Measurements from ENCODE around the gene MRAS.

The MRAS gene

GRCh38 chr3:138442433-138442832, 94.1 kb downstream of the MRAS start:
- no peak overlapping the region for H3K4me3 Mint-ChIP-seq
- peaks cover 25% of the 10 kb centered on the region for H3K27me3 Mint-ChIP-seq (ENCODE audit: low read depth, poor library complexity)
- DNase-seq: peak; percentile 16
- H3K36me3 Mint-ChIP-seq (ENCODE audit: low read depth): no peaks in the 10 kb centered on the region
- no peak overlapping the region for H3K27ac Mint-ChIP-seq
- TF ChIP-seq CTCF (IDR thresholded peaks at IDR 0.05): no peak
- peaks cover 23% of the 10 kb centered on the region for H3K4me1 Mint-ChIP-seq
- no peaks in the 10 kb centered on the region for H3K9me3 Mint-ChIP-seq

- no peak for TF ChIP-seq CTCF (IDR thresholded peaks at IDR 0.05)
- DNase-seq: no peak
- H3K36me3 Mint-ChIP-seq (ENCODE audit: low read depth): no peaks in the 10 kb centered on the region
- peaks cover 23% of the 10 kb centered on the region for H3K4me1 Mint-ChIP-seq
- H3K27ac Mint-ChIP-seq: peak overlapping the region; percentile 2
- H3K27me3 Mint-ChIP-seq (ENCODE audit: low read depth, poor library complexity): peaks cover 21% of the 10 kb centered on the region
- no peak overlapping the region for H3K4me3 Mint-ChIP-seq
- no peaks in the 10 kb centered on the region for H3K9me3 Mint-ChIP-seq
These were observed 94.7 kb downstream of the MRAS start for GRCh38 chr3:138443091-138443490.

GRCh38 chr3:138443521-138444503, 95.4 kb downstream of the MRAS start:
- no peak for TF ChIP-seq CTCF (IDR thresholded peaks at IDR 0.05)
- peaks cover 16% of the 10 kb centered on the region for H3K27me3 Mint-ChIP-seq (ENCODE audit: low read depth, poor library complexity)
- H3K27ac Mint-ChIP-seq: no peak overlapping the region
- H3K9me3 Mint-ChIP-seq: no peaks in the 10 kb centered on the region
- no peaks in the 10 kb centered on the region for H3K36me3 Mint-ChIP-seq (ENCODE audit: low read depth)
- H3K4me1 Mint-ChIP-seq: peaks cover 23% of the 10 kb centered on the region
- no peak for DNase-seq
- H3K4me3 Mint-ChIP-seq: no peak overlapping the region

DNA sequence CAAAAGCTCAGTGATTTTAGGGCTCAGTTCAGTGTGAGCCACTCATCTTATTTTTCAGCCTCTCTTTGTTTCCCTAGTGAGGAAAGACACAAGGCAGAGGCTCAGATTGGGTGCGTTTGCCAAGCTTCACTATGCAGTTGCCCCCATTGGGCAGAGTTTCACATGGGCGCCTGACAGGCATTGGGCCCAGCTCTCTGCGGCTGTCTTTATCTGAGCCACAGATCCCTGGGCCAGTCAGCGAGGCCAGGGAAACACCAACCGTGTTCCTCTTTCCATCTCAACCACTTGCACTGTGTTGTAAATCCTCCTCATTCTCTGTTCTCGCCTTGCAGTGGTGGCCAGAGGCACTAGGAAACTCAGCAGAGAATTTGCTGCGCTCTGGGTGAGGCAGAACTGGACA, 96.9 kb downstream of the MRAS start:
- no peak overlapping the region for H3K27ac Mint-ChIP-seq
- H3K9me3 Mint-ChIP-seq: no peaks in the 10 kb centered on the region
- no peaks in the 10 kb centered on the region for H3K36me3 Mint-ChIP-seq (ENCODE audit: low read depth)
- no peak for DNase-seq
- no peak for TF ChIP-seq CTCF (IDR thresholded peaks at IDR 0.05)
- H3K27me3 Mint-ChIP-seq (ENCODE audit: low read depth, poor library complexity): peaks cover 10% of the 10 kb centered on the region
- peaks cover 15% of the 10 kb centered on the region for H3K4me1 Mint-ChIP-seq
- no peak overlapping the region for H3K4me3 Mint-ChIP-seq

DNA sequence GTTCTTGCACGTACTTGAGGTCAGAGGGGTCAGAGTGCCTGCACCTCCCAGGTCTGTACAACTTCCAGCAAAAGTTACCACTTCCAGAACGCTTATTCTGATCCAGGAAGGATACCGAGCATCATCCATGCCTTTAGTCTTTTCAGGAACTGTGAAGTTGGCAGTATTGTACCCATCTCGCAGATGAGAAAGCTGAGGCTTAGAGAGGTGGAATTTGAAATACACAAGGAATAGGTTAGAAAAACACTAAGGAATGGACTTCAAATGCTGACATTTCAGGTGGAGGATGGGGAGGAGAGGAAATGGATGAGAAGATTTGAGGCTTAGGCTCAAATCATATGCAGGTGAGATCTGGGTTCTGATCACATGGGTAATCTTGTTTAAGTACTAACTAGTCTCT, 97.3 kb downstream of the MRAS start:
- DNase-seq: no peak
- Mint-ChIP-seq H3K4me3 (no peak overlapping the region), H3K9me3 (no peaks in the 10 kb centered on the region), H3K27me3 (ENCODE audit: low read depth, poor library complexity) (peaks cover 10% of the 10 kb centered on the region), H3K4me1 (peaks cover 15% of the 10 kb centered on the region), H3K36me3 (ENCODE audit: low read depth) (no peaks in the 10 kb centered on the region), H3K27ac (no peak overlapping the region)
- TF ChIP-seq CTCF (IDR thresholded peaks at IDR 0.05): no peak

DNA sequence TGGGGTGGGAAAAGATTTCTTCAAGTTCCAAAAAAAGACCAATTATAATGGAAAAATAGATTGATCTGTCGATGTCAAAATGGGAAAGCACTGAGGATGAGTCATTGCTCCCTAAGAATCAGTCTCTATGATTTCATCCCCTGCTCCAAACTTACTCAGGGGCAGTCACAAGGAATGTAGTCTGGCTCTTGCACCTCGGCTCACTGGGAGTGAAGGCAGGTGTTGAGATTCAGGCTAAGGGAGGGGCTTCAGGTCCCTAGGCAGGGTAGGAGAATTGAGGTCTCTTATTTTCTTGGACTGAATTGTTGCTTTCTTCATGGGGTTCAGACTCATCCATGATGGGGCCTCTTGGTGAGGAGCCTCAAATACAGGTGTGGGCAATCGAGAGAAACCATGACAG, 100.3 kb downstream of the MRAS start:
- no peaks in the 10 kb centered on the region for H3K36me3 Mint-ChIP-seq (ENCODE audit: low read depth)
- no peak overlapping the region for H3K27ac Mint-ChIP-seq
- H3K4me3 Mint-ChIP-seq: no peak overlapping the region
- no peak for TF ChIP-seq CTCF (IDR thresholded peaks at IDR 0.05)
- H3K4me1 Mint-ChIP-seq: no peaks in the 10 kb centered on the region
- H3K9me3 Mint-ChIP-seq: no peaks in the 10 kb centered on the region
- no peak for DNase-seq
- peaks cover 8% of the 10 kb centered on the region for H3K27me3 Mint-ChIP-seq (ENCODE audit: low read depth, poor library complexity)
